OCI-LY7 (cell line): ENCODE measurements around the gene RNF169. TPM values are rescaled to one million over a fixed set of nuclear protein-coding genes. Genes with fewer than 3 reads are reported as not detected.

Experiments
- BruUV-seq: library from RNA; stranded (reverse); fragments of 400-500 nt; replicated peaks from 2 replicates; lab custom pipeline; 2021; lab: Mats Ljungman, UMichigan
- CTCF ChIA-PET: fragments of 300-600 bp; sonication (Branson Sonifier 250); formaldehyde crosslinking; loops from one replicate; lab custom pipeline; 2022; ENCODE audit warnings: antibody characterized with exemption; ENCODE audit not compliant: unreplicated experiment; lab: Charles Lee
- POLR2A ChIA-PET: fragments of 300-600 bp; sonication (Branson Sonifier 250); formaldehyde crosslinking; loops from one replicate; lab custom pipeline; 2022; ENCODE audit warnings: antibody characterized with exemption; lab: Charles Lee
- DNase-seq: peaks from one replicate; pipeline ENCODE4 v3.0.0-alpha.2; 2015; ENCODE audit warnings: low spot score
- H2AFZ ChIP-seq: fragments of 200-600 bp; sonication (generic), shearing (Covaris generic); 2 replicates; pipeline ENCODE4 v1.6.1; 2014; ENCODE audit warnings: mild to moderate bottlenecking, antibody characterized with exemption, low read length, moderate library complexity
- H3K27ac ChIP-seq: fragments of 200-600 bp; sonication (generic); 2 replicates; pipeline ENCODE4 v1.5.1; 2014; ENCODE audit warnings: mixed run types, low read depth, mild to moderate bottlenecking, moderate library complexity, low read length, inconsistent platforms; ENCODE audit not compliant: poor library complexity, severe bottlenecking
- H3K36me3 ChIP-seq: fragments of 200-600 bp; sonication (generic); 2 replicates; pipeline ENCODE4 v1.6.1; 2014; ENCODE audit warnings: mild to moderate bottlenecking, antibody characterized with exemption, low read length, moderate library complexity, mixed read lengths; ENCODE audit not compliant: insufficient read depth
- H3K4me1 ChIP-seq: fragments of 200-600 bp; sonication (generic); 2 replicates; pipeline ENCODE4 v1.5.1; 2014; ENCODE audit warnings: mild to moderate bottlenecking, low read length; ENCODE audit not compliant: insufficient read depth, poor library complexity, severe bottlenecking
- H3K4me2 ChIP-seq: fragments of 200-600 bp; sonication (generic); 2 replicates; pipeline ENCODE4 v1.6.1; 2014; ENCODE audit warnings: mild to moderate bottlenecking, low read length
- H3K4me3 ChIP-seq: fragments of 200-600 bp; sonication (generic); 2 replicates; pipeline ENCODE4 v1.5.1; 2014; ENCODE audit warnings: mild to moderate bottlenecking, low read depth, low read length; ENCODE audit not compliant: poor library complexity, severe bottlenecking
- H3K79me2 ChIP-seq: fragments of 200-600 bp; sonication (generic); 2 replicates; pipeline ENCODE4 v1.6.1; 2016; ENCODE audit warnings: low read depth, mild to moderate bottlenecking, low read length, moderate library complexity, mixed read lengths; ENCODE audit not compliant: insufficient read depth
- H3K9me2 ChIP-seq: fragments of 200-600 bp; sonication (generic); 2 replicates; pipeline ENCODE4 v1.6.1; 2016; ENCODE audit warnings: mild to moderate bottlenecking, low read length, mixed read lengths; ENCODE audit not compliant: insufficient read depth
- H3K9me3 ChIP-seq: fragments of 200-600 bp; sonication (generic); 2 replicates; pipeline ENCODE4 v1.6.1; 2014; ENCODE audit warnings: mild to moderate bottlenecking, mixed run types, low read length, mixed read lengths
- H4K20me1 ChIP-seq: fragments of 200-600 bp; sonication (generic); 2 replicates; pipeline ENCODE4 v1.6.1; 2014; ENCODE audit warnings: mild to moderate bottlenecking, antibody characterized with exemption, low read length, moderate library complexity, mixed read lengths; ENCODE audit not compliant: insufficient read depth
- EZH2phosphoT487 ChIP-seq: fragments of 200-600 bp; sonication (generic); IDR thresholded peaks from 2 replicates; pipeline ENCODE4 v1.6.1; 2018; ENCODE audit warnings: low read depth, borderline replicate concordance, mild to moderate bottlenecking, mixed run types, antibody characterized with exemption, low read length, moderate library complexity, mixed read lengths
- intact Hi-C: fragments of 100-400 bp; cut with micrococcal nuclease; formaldehyde crosslinking; loops from one replicate; pipeline ENCODE4 v1.10.0; 2022; ENCODE audit not compliant: unreplicated experiment
- total RNA-seq, 2 experiments: library from RNA; depleted of rRNA in 1 of 2; stranded (reverse); fragments of >200 nt in 1 of 2; shearing (Covaris generic) in 1 of 2; gene quantifications; 2 replicates each; pipeline ENCODE4 v1.2.3, GENCODE V29; 2014 to 2022
- TF ChIP-seq, protein P1 (sequence below): fragments of 200-600 bp; sonication (generic); conservative IDR thresholded peaks from 2 replicates; pipeline ENCODE4 v1.5.1; 2014; ENCODE audit warnings: mild to moderate bottlenecking, antibody characterized with exemption, low read length, moderate library complexity, mixed read lengths

The RNF169 gene
- total RNA-seq, 2 experiments from 2014 or later: 16.4 to 18.0 TPM

GRCh38 chr11:74784726-74785125 lies 36.1 kb downstream of the RNF169 start:
- TF ChIP-seq, protein P1, sequence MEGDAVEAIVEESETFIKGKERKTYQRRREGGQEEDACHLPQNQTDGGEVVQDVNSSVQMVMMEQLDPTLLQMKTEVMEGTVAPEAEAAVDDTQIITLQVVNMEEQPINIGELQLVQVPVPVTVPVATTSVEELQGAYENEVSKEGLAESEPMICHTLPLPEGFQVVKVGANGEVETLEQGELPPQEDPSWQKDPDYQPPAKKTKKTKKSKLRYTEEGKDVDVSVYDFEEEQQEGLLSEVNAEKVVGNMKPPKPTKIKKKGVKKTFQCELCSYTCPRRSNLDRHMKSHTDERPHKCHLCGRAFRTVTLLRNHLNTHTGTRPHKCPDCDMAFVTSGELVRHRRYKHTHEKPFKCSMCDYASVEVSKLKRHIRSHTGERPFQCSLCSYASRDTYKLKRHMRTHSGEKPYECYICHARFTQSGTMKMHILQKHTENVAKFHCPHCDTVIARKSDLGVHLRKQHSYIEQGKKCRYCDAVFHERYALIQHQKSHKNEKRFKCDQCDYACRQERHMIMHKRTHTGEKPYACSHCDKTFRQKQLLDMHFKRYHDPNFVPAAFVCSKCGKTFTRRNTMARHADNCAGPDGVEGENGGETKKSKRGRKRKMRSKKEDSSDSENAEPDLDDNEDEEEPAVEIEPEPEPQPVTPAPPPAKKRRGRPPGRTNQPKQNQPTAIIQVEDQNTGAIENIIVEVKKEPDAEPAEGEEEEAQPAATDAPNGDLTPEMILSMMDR: no peak
- TF ChIP-seq EZH2phosphoT487: no peak
- ChIA-PET POLR2A (interaction anchor here (1.0 to 1.1 kb wide), 2 partner anchors 12 to 15 kb away, joined by 4 read pairs; no protein-coding TSS in a partner anchor), CTCF (no interaction called here)
- Histone ChIP-seq H3K27ac (no peak overlapping the region), H3K4me3 (no peak overlapping the region), H2AFZ (no peak overlapping the region), H4K20me1 (no peaks in the 10 kb centered on the region), H3K9me3 (peaks cover 3% of the 10 kb centered on the region; the same call in 1 of the 2 replicates), H3K4me2 (no peak overlapping the region), H3K36me3 (peaks cover 36% of the 10 kb centered on the region), H3K9me2 (no peaks in the 10 kb centered on the region), H3K4me1 (peaks cover 28% of the 10 kb centered on the region), H3K79me2 (peaks cover 69% of the 10 kb centered on the region; the same call in 1 of the 2 replicates)
- intact Hi-C loops: no loop called here
- BruUV-seq: no TSS peak
- no peak for DNase-seq

GRCh38 chr11:74786574-74786973 lies 37.9 kb downstream of the RNF169 start:
- Histone ChIP-seq H3K9me3 (peaks cover 21% of the 10 kb centered on the region), H3K27ac (no peak overlapping the region), H3K4me3 (no peak overlapping the region), H3K9me2 (no peaks in the 10 kb centered on the region), H4K20me1 (no peaks in the 10 kb centered on the region), H3K79me2 (peaks cover 51% of the 10 kb centered on the region; the same call in 1 of the 2 replicates), H3K4me2 (no peak overlapping the region), H3K36me3 (peaks cover 55% of the 10 kb centered on the region), H3K4me1 (peaks cover 28% of the 10 kb centered on the region), H2AFZ (no peak overlapping the region)
- POLR2A ChIA-PET: no interaction called here
- intact Hi-C loops: no loop called here
- DNase-seq: no peak
- no TSS peak for BruUV-seq
- TF ChIP-seq, protein P1: no peak
- TF ChIP-seq EZH2phosphoT487: no peak
- CTCF ChIA-PET: no interaction called here

DNA sequence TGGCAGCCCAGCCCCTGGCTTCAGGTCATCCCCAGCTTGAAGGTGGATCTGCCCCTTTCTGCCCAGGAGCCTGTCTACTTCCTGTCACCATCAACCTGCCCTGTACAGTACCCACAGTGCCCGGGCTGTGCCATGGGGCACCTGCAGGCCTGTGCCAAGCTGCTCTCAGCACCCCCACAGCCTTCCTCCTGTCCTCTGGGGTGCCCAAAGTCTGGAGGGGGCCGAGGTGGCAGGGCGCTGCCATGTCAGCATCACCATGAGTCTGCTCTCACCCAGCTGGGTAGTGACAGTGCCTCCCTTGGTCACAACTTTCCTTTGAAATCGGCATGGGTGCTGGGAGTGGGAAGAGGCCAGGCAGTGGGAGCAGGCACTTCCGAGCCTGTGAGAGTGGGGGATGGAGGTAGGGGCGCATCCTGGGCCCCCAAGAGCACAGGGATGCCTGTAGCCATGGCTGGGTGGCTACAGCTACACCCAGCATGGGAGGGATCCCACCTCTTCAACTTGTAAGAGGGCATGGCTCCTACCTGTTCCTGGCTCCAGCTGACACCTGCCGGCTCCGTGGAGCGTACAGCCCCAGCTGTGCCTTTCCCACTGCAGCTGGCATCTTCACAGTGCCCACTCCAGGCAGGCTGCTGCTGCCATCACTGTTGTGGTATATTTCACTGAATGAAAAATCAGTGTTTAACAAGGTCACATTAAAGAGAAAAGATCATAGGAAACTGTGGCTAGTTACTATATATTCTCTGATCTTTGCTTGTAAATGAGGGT lies 42.9 kb downstream of the RNF169 start:
- no peak for TF ChIP-seq EZH2phosphoT487
- TF ChIP-seq, protein P1: no peak

More for the DNA sequence above, 42.9 kb downstream of the RNF169 start:
- peaks cover 25% of the 10 kb centered on the region for H3K9me3 ChIP-seq
- ChIA-PET CTCF (no interaction called here), POLR2A (no interaction called here)
- H3K4me1 ChIP-seq: no peaks in the 10 kb centered on the region
- no peaks in the 10 kb centered on the region for H4K20me1 ChIP-seq
- BruUV-seq: no TSS peak
- H3K36me3 ChIP-seq: peaks cover 96% of the 10 kb centered on the region
- no peaks in the 10 kb centered on the region for H3K9me2 ChIP-seq
- intact Hi-C loops: no loop called here
- DNase-seq: no peak
- no peak overlapping the region for H3K27ac ChIP-seq
- no peak overlapping the region for H3K4me2 ChIP-seq
- peaks cover 12% of the 10 kb centered on the region; the same call in 1 of the 2 replicates for H3K79me2 ChIP-seq
- H3K4me3 ChIP-seq: no peak overlapping the region
- H2AFZ ChIP-seq: no peak overlapping the region
